Left renal cortex interstitium (tissue), 4 donors: Measurements from ENCODE around the gene GZMB. TPM values are rescaled to one million over a fixed set of nuclear protein-coding genes. Genes with fewer than 3 reads are reported as not detected.
"Not testable (repeated sequence)": the region's sequence is repeated elsewhere in the genome, so short reads cannot be mapped to it uniquely, and the experiment has no call there.

Experiments used
- DNase-seq, 4 donors: peaks; one replicate each; pipeline ENCODE4 v3.0.0-alpha.2; 2013; ENCODE audit warnings: low read depth in 4 of 4, low spot score in 2 of 4, missing footprints in 1 of 4
- polyA plus RNA-seq, 4 donors: library from polyadenylated mRNA; unstranded; fragments of 120-200 nt; gene quantifications; one replicate each; pipeline ENCODE4 v1.2.1, GENCODE V29; 2013; ENCODE audit not compliant: insufficient read length in 4 of 4

The GZMB gene
- 1 to 10 TPM in 1 of 4 donors, under 1 TPM in 3; 0.49 to 1.0 (median 0.69) TPM for polyA plus RNA-seq

- no peak for DNase-seq
Observed at GRCh38 chr14:24634158-24634557, at the start of gene GZMB. Gene GZMB (minus strand): TSS chr14:24634190. CDS start chr14:24634160, 30 bp downstream.

- no peak for DNase-seq
Observed at GRCh38 chr14:24681056-24681455, 47.1 kb upstream of the GZMB start.

DNA sequence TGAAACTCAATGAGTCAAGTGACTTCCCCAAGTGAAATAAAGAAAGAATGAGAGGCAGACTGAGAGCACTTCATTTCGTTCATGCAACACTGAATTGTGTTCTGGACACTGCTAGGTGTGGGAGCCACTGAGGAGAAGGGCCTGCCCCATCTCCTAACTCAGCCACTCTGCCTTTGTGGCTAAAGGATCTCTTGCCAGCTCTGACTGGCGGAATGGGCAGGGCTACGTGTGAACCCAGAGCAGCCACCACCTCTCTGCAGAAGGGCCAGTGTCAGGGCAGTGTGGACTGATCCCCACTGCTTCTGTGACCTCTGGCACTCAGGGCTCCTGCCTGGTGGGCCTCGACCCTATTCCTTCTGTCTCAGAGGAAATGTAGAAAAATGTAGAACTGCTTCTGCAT lies 46.5 kb upstream of the GZMB start:
- DNase-seq = no peak

- no peak for DNase-seq
Observed at GRCh38 chr14:24679248-24679961, 45.4 kb upstream of the GZMB start.

GRCh38 chr14:24678801-24679247 lies 44.8 kb upstream of the GZMB start:
- DNase-seq = peak in 3 of 4 donors; percentile 51 to 80 (median 72)

- no peak for DNase-seq
Observed at GRCh38 chr14:24677956-24678355, 44.0 kb upstream of the GZMB start.

DNA sequence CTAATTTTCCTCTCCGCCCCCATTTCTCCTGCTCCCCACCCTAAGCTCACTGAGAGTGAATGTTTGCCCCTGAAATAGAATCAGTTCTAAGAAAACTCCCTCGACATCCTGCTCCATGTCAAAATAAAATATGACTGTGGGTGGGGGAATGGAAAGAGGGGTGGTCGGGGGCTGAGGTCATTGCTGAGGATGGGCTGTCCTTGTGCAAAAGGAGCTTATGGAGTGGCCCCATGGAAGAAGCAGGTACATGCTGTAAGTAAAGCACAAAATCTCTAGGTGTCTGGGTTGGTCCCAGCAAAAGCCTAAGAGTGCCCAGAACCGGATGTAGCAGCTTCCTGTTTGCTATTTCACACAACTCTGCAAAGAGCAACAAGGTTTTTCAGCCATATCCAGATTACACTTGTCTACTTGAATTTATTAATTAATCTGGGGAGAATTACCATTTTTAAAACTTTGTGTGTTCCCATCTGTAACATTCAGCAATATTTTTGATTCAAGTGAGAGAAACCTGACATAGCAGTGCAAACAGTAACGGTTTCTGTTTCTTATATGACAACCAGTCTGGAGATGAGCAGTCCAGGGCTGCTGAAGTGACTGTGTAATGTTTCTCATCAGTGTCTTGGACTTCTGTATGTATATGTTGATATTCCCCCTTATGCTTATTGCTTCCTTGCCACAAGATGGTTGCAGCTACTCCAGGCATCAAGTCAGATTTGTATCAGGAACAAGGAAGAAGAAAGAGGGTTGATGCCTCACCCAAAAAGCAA lies 40.4 kb upstream of the GZMB start:
- no peak for DNase-seq

DNA sequence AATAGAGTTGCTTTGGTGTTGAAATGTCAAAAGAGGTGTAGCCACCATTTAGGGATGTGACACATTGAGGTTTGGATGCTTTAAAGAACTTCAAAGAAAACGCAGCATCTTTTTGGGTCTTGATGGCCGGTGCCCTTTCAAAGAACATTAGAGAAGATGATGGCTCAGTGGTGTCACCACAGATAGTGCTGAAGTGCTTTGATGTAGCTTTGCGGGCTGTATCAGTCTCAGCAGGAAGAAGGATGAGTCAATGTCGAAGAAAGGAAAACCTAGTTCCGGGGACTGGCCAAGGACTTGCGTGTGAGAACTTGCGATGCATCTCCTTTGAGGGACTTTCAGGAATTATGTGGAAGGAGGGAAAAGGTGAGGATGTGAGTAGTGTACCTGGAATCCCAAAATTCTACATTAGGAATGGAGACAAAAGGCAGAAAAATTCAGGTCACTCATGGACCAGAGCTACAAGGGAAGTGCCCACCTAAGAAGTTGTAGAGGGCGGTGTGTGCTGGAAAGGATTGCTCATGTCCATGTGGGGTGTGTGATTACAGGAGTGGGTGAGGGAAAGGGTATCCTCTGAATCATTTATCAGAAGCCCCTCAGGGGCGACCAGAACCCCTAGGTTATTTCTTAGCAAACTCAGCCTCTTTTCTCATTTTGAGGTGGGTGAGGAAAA lies 39.7 kb upstream of the GZMB start:
- DNase-seq = no peak

DNA sequence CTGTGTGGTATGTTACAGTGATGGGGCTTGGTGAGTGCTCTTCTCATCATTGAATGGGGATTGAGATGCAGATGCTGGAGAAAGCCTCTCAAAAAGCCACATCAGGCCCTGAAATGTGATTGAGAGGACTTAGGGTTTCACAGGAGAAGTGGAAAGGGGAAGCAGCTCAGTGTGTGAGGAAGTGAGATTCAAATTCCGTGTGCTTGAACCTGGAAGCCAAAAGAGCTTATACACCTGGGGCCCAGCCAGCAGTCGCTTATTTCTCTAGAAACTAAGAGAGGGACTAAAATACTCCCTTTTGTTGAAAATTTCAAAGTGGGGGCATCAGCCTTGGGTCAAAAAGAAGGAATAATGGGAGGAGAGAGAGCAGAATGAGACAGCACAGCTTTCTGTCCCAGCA lies 39.1 kb upstream of the GZMB start:
- DNase-seq = no peak

DNA sequence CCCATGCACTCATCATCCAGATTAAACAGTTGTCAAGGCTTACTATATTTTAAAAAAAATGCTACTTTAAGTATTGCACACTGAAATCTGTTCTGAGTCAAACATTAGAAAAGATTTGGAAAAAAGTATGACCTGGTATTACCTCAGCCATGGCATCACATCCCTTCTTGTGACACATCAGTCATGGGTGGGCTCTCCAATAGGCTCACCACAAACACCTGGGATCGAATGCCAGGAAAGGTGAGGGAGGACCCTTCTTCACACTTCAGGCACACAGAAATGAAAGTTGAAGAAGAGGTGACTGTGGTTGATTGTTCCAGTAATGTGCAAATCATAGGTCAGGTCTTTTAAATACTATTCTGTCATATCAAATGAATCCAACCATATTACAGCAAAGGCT lies 36.6 kb upstream of the GZMB start:
- DNase-seq = no peak

DNA sequence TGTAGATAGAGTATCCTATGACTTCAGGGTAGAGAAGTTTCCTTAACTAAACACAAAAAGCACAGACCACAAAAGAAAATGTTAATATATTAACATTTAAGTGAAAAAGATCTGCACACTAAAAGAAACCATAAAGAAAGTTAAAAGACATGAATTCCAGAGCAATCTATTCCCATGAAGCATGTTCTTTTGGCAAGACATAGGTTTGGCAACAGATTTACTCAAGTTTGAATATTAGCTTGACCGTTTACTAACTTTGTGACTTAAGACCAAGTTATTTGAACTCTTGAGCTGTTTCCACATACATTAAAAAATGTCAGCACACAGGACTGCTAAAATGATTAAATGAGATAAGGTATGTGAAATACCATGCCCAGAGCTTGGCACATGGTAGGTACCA lies 35.7 kb upstream of the GZMB start:
- DNase-seq = no peak

- DNase-seq = no peak
Observed at GRCh38 chr14:24665440-24665991, 31.5 kb upstream of the GZMB start.

- DNase-seq = no peak
Observed at GRCh38 chr14:24664366-24664765, 30.4 kb upstream of the GZMB start.

DNA sequence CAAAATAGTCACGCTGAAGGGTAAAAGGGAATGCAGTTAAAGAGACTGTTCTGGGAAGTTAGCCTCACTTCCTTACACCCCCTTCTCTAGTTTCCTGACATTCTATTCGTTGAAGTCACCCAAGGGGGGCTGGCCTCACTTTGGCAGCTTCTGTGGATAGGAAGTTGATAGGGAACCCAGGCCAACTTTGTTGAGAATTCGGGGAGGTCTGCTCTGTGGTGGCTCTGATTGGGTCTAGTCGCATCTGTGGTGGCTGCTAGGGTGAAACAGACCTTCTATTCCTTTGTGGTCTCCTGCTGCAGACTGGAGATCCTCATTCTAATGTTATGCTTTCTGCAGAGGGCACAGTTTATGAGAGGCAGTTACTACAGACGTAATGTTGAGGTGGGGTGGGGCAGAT lies 28.8 kb upstream of the GZMB start:
- no peak for DNase-seq

- no peak for DNase-seq
Observed at GRCh38 chr14:24659916-24660570, 26.1 kb upstream of the GZMB start.

GRCh38 chr14:24648361-24648760 lies 14.4 kb upstream of the GZMB start:
- DNase-seq = not testable (repeated sequence)

- no peak for DNase-seq
Observed at GRCh38 chr14:24639905-24640304, 5.9 kb upstream of the GZMB start.

DNA sequence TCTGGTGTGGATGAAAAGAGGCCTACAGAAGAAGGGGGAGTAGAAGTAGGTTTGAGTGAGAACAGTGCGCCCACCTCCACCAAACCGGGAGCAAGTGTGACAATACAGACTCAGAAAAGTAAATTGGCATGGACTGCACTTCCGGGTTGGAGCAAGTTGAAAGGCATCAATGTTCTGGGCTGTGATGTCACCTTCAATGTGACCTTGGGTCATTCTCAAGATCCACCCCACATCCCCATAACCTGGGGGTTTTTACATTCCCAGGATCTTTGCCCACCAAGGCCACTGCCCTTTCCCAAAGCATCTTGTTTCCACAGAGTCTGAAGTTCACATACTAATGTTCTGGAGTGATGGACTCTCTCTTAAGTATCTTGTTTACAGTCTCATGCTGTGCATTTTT lies 5.3 kb upstream of the GZMB start:
- DNase-seq = no peak

DNA sequence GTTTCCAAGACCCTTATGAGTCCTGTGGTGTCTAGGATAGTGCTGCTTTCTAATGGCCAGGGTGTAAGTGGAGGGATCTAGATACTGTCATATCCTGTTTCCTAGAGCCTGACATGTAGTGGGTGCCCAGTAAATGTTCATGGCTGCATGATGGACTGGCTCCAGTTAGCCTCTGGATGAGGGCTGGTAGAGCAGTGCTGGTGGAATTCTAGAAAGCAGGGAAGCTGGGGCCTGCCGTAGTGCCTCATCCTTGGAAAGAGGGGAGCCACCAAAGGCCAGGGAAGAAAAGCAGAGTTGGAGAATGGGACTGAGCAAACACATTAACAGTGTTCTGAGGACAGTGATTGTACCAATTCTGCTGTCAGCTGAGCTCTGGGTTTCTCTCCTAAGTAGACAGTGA lies 637 bp downstream of the GZMB start:
- no peak for DNase-seq

DNA sequence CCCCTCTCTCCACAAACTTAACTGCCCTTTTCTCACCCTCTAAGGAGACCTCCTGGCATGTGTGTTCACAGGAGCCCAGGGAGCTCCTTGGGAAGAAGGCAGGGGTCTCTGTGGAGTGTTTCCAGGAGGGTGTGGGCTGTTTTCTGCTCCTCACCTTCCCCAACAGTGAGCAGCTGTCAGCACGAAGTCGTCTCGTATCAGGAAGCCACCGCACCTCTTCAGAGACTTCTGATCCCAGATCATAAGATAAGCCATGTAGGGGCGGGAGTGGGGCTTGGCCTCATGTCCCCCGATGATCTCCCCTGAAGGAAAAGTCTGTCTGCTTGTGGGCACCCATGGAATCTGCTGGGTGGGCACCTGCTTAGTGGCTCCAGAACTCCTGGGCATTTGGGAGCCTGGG lies 1.2 kb downstream of the GZMB start:
- no peak for DNase-seq

DNA sequence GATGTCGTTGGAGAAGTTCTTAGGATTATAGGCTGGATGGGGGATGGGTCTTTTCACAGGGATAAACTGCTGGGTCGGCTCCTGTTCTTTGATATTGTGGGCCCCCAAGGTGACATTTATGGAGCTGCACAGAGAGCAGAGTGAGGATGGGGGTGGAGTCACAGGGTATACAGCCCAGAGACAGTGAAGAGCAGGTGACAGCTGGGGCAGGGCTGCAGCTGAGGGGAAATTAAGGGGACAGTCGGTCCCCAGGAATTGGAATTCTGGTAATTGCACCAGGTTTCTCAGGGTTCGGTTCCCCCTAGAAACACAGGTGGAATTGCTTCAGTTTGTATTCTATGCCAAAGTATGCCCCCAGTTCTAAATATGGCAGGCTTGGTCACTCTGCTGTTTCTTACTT lies 1.7 kb downstream of the GZMB start:
- DNase-seq = no peak
